Measurements from ENCODE around the gene TMIGD2.

- no peak for TF ChIP-seq CTCF (IDR thresholded peaks at IDR 0.05; ENCODE audit: poor library complexity)
- TF ChIP-seq EZH2 (IDR thresholded peaks at IDR 0.05; ENCODE audit: borderline replicate concordance), result no peak
These were observed 11.8 kb upstream of the TMIGD2 start for GRCh38 chr19:4313847-4314490.
